H1 (cell line): ENCODE data around the gene ARID5A. TPM values are rescaled to one million over a fixed set of nuclear protein-coding genes. Genes with fewer than 3 reads are reported as not detected.

Experiments
- ATF2 ChIP-seq: IDR thresholded peaks from 2 replicates; pipeline ENCODE4 v1.6.1; 2012; ENCODE audit warnings: low read length, inconsistent platforms
- KDM1A ChIP-seq: fragments of 200-600, 300-600 bp; sonication (generic); IDR thresholded peaks from 2 replicates; pipeline ENCODE4 v1.7.1; 2016; ENCODE audit warnings: mild to moderate bottlenecking, low read length, borderline replicate concordance
- RBBP5 ChIP-seq: IDR thresholded peaks from 2 replicates; pipeline ENCODE4 v1.7.1; 2012; ENCODE audit warnings: low read depth, mild to moderate bottlenecking, inconsistent platforms, low read length, moderate library complexity, borderline replicate concordance
- SUZ12 ChIP-seq: fragments of 200-600 bp; sonication (generic); IDR thresholded peaks from 2 replicates; pipeline ENCODE4 v1.6.1; 2012; ENCODE audit warnings: mild to moderate bottlenecking, inconsistent platforms, low read length, moderate library complexity, mixed read lengths
- TBP ChIP-seq: IDR thresholded peaks from 2 replicates; pipeline ENCODE4 v1.6.1; 2011; ENCODE audit warnings: low read depth, low read length, improper control_type of control experiment
- TCF12 ChIP-seq: IDR thresholded peaks from 2 replicates; pipeline ENCODE4 v1.6.1; 2011; ENCODE audit warnings: low read depth, mild to moderate bottlenecking, low read length
- polyA plus RNA-seq, 7 experiments: library from polyadenylated mRNA; depleted of rRNA in 3 of 7; stranded (reverse) in 5 of 7; unstranded in 2 of 7; fragments of >200 nt in 5 of 7; fragments of 200-250 nt in 2 of 7; gene quantifications; 1 replicate in 5 of 7; 2 replicates in 1 of 7; 4 replicates in 1 of 7; pipeline versions ENCODE4 v1.2.1 to v1.2.3, GENCODE V29; 2011 to 2013; ENCODE audit warnings: missing spikeins in 2 of 7, mixed read lengths in 2 of 7
- total RNA-seq: library from RNA; stranded (reverse); fragmentation: NEBNext Ultra II Directional; extraction: Animal tissue kit (Norgen Biotek cat#: 25700); gene quantifications from 2 replicates; pipeline ENCODE4 v1.2.1, GENCODE V29; 2021

ARID5A gene
- total and polyA plus RNA-seq, 2 of the 8 experiments (the other 6 are each of a cell fraction or from before 2014, with no cell fraction given), result 3.3 to 5.3 TPM

GRCh38 chr2:96541398-96542152 lies 5.0 kb downstream of the ARID5A start (continued):
- TF ChIP-seq RBBP5, result no peak
- no peak for TF ChIP-seq ATF2
- TF ChIP-seq TBP, result no peak
- TF ChIP-seq SUZ12, result no peak
- TF ChIP-seq KDM1A, result no peak
- TF ChIP-seq TCF12, result no peak
